ENCODE results near the gene PTPN3.
"Not testable (repeated sequence)": the region's sequence is repeated elsewhere in the genome, so short reads cannot be mapped to it uniquely, and the experiment has no call there.

The PTPN3 gene

GRCh38 chr9:109387206-109387605 lies 110.9 kb downstream of the PTPN3 start:
- DNase-seq (ENCODE audit: low spot score): no peak

DNA sequence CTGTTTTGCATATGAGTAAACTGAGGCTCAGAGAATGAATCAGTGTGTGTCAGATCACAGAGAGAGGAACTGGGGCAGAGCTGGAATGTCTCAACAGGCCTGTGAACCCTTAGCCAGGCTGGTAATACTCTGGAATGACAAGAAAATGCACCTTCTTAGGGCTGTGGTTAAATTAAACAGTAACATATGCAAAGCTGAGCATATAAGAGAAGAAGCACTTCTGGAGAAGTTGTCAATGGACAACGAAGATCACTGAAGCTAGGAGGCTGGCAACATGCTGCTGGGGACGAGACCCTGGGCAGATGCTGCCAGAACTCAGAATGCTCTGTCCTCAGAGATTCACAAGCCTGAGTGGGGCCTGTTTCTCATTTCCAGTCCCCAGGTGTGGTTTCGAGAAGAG lies 112.6 kb downstream of the PTPN3 start:
- no peak for DNase-seq (ENCODE audit: low spot score)

GRCh38 chr9:109383947-109384346 lies 114.2 kb downstream of the PTPN3 start:
- DNase-seq (ENCODE audit: low spot score): no peak

- no peak for DNase-seq (ENCODE audit: low spot score)
Observed at GRCh38 chr9:109383356-109383755, 114.8 kb downstream of the PTPN3 start.

GRCh38 chr9:109382585-109382984 lies 115.5 kb downstream of the PTPN3 start:
- no peak for DNase-seq (ENCODE audit: low spot score)

GRCh38 chr9:109382182-109382581 lies 115.9 kb downstream of the PTPN3 start:
- DNase-seq (ENCODE audit: low spot score): no peak

GRCh38 chr9:109381011-109381729 lies 116.9 kb downstream of the PTPN3 start:
- DNase-seq (ENCODE audit: low spot score): no peak

DNA sequence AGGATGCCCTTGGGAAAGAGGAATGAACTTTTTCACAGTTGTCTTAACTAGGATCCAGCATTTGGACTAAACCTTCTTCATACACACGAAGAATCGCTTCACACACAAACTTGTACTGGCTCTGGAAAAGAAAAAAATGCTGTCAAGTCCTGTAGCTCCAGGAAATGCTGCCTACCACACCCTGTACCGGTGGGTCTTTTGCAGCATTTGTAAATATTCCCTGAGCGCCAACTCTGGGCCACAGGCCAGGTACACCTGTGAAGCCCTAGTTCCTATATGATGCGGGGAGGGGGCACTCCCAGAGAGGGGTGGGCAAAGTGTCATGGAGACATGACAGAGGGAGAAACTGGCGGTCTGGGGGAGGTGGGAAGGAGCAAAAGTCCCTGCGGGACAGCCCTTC lies 118.6 kb downstream of the PTPN3 start:
- DNase-seq (ENCODE audit: low spot score): no peak

DNA sequence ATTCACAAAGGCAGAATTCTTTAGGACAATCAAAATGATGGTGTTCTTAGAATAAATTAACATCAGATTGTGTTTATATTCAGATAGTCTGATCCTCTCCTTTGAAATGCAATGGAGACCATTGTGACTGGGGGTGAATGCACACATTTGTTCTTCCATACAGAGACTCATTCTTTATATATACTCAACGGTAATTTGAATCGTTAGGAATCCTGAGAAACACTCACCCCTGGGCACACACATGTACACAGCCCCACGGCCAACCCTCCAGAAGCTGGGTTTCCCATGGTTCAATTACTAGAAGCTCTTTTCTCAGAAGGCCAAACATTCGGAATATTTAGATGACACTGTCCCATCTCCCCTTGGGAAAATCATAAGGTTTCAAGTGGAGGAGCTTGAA lies 119.8 kb downstream of the PTPN3 start:
- DNase-seq (ENCODE audit: low spot score): no peak

DNA sequence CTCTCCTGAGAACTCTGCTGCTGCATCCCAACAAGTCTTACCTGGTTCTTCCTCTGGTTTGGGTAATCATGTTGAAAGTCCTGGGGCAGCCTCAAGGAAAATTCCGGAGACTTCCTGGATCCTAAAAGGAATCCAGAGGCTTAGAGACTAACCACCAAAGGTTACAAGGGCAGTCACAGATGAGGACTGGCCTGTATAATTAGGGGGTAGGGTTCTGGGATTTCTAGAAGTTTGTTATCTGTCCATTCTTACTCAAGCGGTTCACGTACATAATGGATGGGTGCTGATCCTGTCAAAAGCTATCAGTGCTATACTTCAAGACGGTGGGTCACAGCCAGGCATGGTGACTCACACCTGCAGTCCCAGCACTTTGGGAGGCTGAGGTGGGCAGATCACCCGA lies 125.9 kb downstream of the PTPN3 start:
- DNase-seq (ENCODE audit: low spot score): no peak

- no peak for DNase-seq (ENCODE audit: low spot score)
Observed at GRCh38 chr9:109371374-109371773, 126.7 kb downstream of the PTPN3 start.

DNA sequence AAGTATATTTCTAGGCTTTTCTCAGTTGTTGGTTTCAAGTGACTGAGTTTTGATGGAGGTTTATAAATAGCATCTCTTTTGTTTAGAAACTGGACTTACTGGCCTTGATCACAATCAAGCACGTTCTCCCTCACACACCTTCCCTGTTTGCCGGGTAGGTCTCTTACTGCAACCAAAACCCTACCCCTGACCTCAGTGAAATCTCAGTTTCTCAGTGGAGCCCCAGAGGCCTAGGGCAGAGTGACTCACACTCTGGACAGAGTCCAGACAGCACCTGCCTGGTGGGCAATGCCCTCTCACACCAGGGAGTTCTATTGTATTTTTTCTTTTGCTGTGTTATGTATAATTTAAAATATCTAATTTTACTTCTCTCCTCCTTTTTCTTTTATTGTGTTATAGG lies 128.8 kb downstream of the PTPN3 start:
- no peak for DNase-seq (ENCODE audit: low spot score)

DNA sequence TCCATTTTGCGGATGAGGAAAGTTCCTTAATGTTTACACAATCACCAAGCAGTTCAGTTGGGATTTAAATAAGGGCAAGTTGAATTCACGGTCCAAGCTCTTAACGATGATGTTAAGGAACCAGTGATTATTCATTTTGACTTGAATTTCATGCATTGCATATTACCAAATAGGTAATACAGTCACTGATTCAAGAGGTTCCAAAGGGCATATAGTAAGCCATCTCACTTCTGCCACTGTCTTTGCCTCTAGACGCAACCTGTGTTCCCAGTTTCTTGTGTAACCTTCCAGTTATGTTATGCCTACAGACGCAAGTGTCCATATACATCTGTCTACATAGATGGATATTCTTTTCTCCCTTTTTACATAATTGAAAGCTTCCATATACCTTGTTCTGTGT lies 137.3 kb downstream of the PTPN3 start:
- no peak for DNase-seq (ENCODE audit: low spot score)

DNA sequence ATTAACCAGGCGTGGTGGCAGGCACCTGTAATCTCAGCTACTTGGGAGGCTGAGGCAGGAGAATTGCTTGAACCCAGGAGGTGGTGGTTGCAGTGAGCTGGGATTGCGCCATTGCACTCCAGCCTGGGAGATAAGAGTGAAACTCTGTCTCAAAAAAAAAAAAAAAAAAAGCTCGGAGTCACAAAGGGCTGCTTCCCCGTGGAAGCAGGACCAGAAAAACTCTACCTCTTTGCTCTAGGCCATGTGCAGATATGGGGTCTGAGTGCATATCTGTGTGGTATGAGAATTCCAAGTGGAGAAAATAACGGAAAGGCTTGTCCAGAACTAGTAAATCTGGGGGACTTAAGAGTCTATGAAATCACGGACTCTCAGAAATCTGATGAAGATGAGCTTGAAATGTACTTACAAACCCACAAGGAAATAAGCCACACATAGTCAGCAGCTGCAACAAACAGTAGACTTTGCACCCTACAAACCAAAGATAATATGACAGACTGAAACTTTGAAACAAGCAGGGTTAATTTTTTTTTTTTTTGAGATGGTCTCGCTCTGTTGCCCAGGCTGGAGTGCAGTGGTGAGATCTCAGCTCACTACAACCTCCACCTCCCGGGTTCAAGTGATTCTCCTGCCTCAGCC lies 139.0 kb downstream of the PTPN3 start:
- DNase-seq (ENCODE audit: low spot score): not testable (repeated sequence)

GRCh38 chr9:109355564-109356297 lies 142.4 kb downstream of the PTPN3 start:
- no peak for DNase-seq (ENCODE audit: low spot score)

GRCh38 chr9:109354190-109354589 lies 143.9 kb downstream of the PTPN3 start:
- no peak for DNase-seq (ENCODE audit: low spot score)

DNA sequence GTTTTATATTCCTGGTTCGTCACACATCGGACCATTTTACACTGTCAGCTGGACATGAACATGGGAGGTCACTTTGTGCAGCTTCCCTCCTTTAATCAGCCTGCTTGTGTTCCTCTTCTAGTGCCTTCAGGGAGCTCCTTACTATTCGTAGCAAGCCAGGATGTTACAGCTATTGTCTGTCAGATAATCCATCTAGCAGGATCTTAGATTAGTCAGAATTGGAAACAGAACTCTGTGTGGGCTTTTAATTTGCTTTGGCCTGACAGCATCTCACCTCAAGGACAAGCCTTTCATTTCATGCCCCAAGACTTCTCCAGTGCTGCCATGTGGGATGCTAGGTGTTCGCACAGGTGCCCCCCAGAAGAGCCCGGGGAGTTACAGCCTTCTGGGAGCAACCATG lies 147.1 kb downstream of the PTPN3 start:
- DNase-seq (ENCODE audit: low spot score): no peak

GRCh38 chr9:109349421-109349846 lies 148.7 kb downstream of the PTPN3 start:
- DNase-seq (ENCODE audit: low spot score): no peak

DNA sequence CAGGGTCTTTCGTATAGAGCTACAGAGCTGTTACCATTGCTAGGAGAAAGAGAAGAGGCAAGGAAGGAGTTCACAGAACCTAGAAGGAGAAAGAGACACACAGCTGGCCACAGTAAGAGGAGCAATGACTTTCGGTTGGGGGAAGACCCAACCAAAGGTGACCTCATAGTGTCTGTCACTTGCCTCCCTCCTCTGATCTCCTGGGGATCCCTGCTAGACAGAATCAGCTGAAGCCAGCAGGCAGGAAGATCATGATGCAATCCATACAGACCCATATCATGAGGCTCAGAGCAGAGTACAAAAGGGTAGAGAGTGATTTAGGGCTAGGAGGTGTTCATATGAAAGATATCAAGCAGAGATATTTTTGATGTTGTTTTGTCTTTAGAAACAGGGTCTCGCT lies 151.2 kb downstream of the PTPN3 start:
- DNase-seq (ENCODE audit: low spot score): no peak

DNA sequence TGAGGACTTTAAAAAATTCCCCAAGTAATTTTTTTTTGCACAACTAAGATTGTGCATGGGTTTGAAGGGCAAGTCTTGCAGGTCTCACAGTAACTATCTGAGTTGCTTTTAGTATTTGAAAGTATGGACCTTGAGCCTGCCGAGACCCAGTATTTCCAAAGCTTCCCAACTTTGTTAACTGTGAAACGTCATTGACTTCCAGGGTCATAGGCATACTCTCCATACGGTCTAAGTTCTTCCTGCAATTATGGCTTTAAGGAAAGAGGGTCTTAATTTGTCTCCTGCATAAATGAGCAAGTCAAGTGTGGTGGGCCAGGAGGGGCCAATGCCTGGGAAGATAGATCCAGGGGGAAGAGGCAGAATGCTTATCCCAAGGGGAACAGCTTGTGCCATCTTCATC lies 153.2 kb downstream of the PTPN3 start:
- no peak for DNase-seq (ENCODE audit: low spot score)

DNA sequence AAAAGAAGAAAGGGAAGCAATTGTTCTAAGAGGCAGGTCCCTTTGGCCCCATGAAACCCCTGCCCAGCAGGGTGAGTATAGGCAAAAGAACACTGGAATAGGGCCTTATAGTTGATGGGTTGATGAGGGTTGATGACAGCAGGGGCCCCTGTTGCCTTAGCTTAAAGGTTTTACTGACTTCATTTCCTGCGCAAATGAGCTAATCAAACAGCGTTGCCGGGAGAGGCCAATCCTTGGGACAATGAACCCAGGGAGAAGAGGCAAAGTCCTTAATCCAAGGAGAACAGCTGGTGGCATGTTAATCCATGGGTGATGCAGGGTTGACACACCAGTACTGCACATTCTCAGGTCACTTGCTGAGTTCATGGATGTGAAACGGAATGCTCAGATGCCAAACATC lies 155.2 kb downstream of the PTPN3 start:
- DNase-seq (ENCODE audit: low spot score): no peak

- no peak for DNase-seq (ENCODE audit: low spot score)
Observed at GRCh38 chr9:109341561-109341960, 156.5 kb downstream of the PTPN3 start.

DNA sequence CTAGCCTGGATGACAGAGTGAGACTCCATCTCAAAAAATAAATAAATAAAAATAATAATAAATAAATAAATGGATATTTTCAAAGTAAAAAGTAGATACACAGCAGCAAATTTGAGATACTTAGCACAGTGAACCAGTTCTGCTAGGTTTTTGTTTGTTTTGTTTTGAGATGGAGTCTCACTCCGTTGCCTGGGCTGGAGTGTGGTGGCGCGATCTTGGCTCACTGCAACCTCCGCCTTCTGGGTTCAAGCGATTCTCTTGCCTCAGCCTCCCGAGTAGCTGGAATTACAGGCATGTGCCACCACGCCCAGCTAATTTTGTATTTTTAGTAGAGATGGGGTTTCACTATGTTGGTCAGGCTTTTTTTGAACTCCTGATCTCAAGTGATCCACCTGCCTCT lies 157.1 kb downstream of the PTPN3 start:
- not testable (repeated sequence) for DNase-seq (ENCODE audit: low spot score)

Measured in NAMALWA (cell line).